ENCODE results near the gene IL11. TPM values are rescaled to one million over a fixed set of nuclear protein-coding genes. Genes with fewer than 3 reads are reported as not detected.

The IL11 gene
- total RNA-seq, 4 donors from 2014 or later, result not detected

DNA sequence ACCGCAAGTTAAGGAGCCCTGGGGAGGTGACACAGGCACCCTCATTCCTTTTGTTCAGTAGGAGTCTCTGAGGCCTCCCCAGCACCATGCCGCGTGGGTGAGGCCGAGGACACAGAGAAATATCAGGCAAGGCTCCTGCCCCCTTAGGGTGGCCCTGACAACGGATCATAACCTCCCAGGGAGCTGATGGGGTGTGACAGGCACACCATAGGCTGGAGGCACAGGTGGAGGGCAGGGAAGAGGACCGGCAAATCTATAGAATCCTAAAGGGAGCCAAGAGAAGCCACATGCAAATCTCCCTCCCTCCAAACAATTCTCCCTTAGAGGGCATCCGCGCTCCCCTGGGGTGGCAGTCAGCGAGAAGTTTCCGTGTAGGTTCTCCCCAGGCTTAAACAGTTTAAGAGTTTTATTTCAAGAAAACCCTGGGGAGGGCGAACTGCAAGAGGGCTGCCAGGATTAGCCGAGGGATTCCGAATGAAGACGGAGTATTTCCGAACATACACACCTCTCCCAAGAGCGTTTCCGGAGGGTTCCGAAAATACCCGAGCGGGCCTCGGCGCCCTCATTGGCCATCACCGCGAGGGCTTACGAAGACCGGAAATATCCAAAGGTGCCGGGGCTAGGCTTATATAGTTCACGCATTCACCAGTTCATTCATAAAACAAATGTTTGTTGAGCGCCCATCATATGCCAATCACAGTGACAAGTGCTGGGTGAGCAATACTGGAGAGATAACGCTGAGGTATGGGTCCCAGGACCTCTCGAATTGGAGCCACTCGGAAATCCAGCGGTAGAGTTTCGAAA, 14.9 kb upstream of the IL11 start:
- H3K27ac ChIP-seq, result peak overlapping the region; percentile 85 to 96 (median 91)
- no peaks in the 10 kb centered on the region for H3K27me3 ChIP-seq
- H3K36me3 ChIP-seq, result peaks cover 0 to 34% (median 0%) of the 10 kb centered on the region in 3 donors
- H3K4me1 ChIP-seq, result peaks cover 8 to 54% (median 29%) of the 10 kb centered on the region in 4 donors
- no peaks in the 10 kb centered on the region for H3K9me3 ChIP-seq
- DNase-seq, result peak; percentile 97 to 99 (median 99)
- peak overlapping the region; percentile 66 to 86 (median 81) for H3K4me3 ChIP-seq
- TF ChIP-seq POLR2A (IDR thresholded peaks at IDR 0.05), result peak in 1 of 2 donors; percentile 25
- TF ChIP-seq, protein P1, sequence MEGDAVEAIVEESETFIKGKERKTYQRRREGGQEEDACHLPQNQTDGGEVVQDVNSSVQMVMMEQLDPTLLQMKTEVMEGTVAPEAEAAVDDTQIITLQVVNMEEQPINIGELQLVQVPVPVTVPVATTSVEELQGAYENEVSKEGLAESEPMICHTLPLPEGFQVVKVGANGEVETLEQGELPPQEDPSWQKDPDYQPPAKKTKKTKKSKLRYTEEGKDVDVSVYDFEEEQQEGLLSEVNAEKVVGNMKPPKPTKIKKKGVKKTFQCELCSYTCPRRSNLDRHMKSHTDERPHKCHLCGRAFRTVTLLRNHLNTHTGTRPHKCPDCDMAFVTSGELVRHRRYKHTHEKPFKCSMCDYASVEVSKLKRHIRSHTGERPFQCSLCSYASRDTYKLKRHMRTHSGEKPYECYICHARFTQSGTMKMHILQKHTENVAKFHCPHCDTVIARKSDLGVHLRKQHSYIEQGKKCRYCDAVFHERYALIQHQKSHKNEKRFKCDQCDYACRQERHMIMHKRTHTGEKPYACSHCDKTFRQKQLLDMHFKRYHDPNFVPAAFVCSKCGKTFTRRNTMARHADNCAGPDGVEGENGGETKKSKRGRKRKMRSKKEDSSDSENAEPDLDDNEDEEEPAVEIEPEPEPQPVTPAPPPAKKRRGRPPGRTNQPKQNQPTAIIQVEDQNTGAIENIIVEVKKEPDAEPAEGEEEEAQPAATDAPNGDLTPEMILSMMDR (IDR thresholded peaks at IDR 0.05), result no peak

GRCh38 chr19:55384131-55384919, 14.1 kb upstream of the IL11 start, which contains the start of gene TMEM238:
Gene TMEM238, minus strand, starts transcription at chr19:55384292. Its CDS starts 33 bp downstream, at chr19:55384259.
- peak within 1 kb of the TSS; percentile 85 to 96 (median 91) for H3K27ac ChIP-seq
- H3K4me1 ChIP-seq, result peaks cover 8 to 47% (median 29%) of the 10 kb centered on the region in 4 donors
- peak; percentile 56 to 60 for TF ChIP-seq POLR2A (IDR thresholded peaks at IDR 0.05)
- TF ChIP-seq, protein P1 (IDR thresholded peaks at IDR 0.05), result no peak
- peaks cover 0 to 26% (median 0%) of the 10 kb centered on the region in 3 donors for H3K36me3 ChIP-seq
- H3K27me3 ChIP-seq, result no peaks in the 10 kb centered on the region
- no peaks in the 10 kb centered on the region for H3K9me3 ChIP-seq
- H3K4me3 ChIP-seq, result peak within 1 kb of the TSS; percentile 66 to 86 (median 81)
- DNase-seq, result peak; percentile 41 to 89 (median 81)

- peak overlapping the region; percentile 85 to 96 (median 91) for H3K27ac ChIP-seq
- peak overlapping the region; percentile 66 to 86 (median 81) for H3K4me3 ChIP-seq
- no peak for TF ChIP-seq POLR2A (IDR thresholded peaks at IDR 0.05)
- TF ChIP-seq, protein P1 (IDR thresholded peaks at IDR 0.05), result peak in 3 of 6 experiments; percentile 44 to 67 (median 51)
- H3K4me1 ChIP-seq, result peaks cover 8 to 41% (median 26%) of the 10 kb centered on the region in 4 donors
- peaks cover 0 to 18% (median 0%) of the 10 kb centered on the region in 3 donors for H3K36me3 ChIP-seq
- no peaks in the 10 kb centered on the region for H3K27me3 ChIP-seq
- H3K9me3 ChIP-seq, result no peaks in the 10 kb centered on the region
- DNase-seq, result peak; percentile 47 to 78 (median 73)
These were observed 13.2 kb upstream of the IL11 start for GRCh38 chr19:55383279-55384130.

- DNase-seq, result no peak
- Histone ChIP-seq H3K27ac (no peak overlapping the region), H3K4me3 (peak overlapping the region in 2 of 4 donors; percentile 78 to 84), H3K36me3 (peaks cover 0 to 9% (median 0%) of the 10 kb centered on the region in 3 donors), H3K4me1 (peaks cover 5 to 34% (median 17%) of the 10 kb centered on the region in 4 donors), H3K27me3 (peaks cover 0 to 3% of the 10 kb centered on the region in 2 donors), H3K9me3 (no peaks in the 10 kb centered on the region)
- no peak for TF ChIP-seq POLR2A (IDR thresholded peaks at IDR 0.05)
- TF ChIP-seq, protein P1 (IDR thresholded peaks at IDR 0.05), result no peak
These were observed 12.3 kb upstream of the IL11 start for GRCh38 chr19:55382522-55383054.

Measured in Peyer's patch (tissue), 4 donors.